Psoas muscle (tissue), 8 donors: ENCODE measurements around the gene GREB1. TPM values are rescaled to one million over a fixed set of nuclear protein-coding genes. Genes with fewer than 3 reads are reported as not detected.

Experiments used
- ATAC-seq, 4 donors: fragments of 200-7000 bp; cut with Tn5 transposase; one replicate each; pipeline ENCODE4 v1.9.1; 2020; ENCODE audit warnings: moderate library complexity in 3 of 4, mild to moderate bottlenecking in 2 of 4
- DNase-seq, 2 donors: peaks; one replicate each; pipeline ENCODE4 v3.0.0-alpha.2; 2020
- H3K27ac ChIP-seq: fragments of 200-600 bp; one replicate; pipeline ENCODE4 v1.8.0; 2022
- H3K27me3 ChIP-seq, 3 donors: fragments of 200-600 bp in 1 of 3; one replicate each; pipeline versions ENCODE4 v1.6.1 to v1.8.0; 2013 to 2022; ENCODE audit warnings: low read length in 2 of 3, mild to moderate bottlenecking in 2 of 3, moderate library complexity in 1 of 3; ENCODE audit not compliant: insufficient read depth in 3 of 3
- H3K36me3 ChIP-seq, 2 donors: fragments of 200-600 bp in 1 of 2; one replicate each; pipeline versions ENCODE4 v1.6.1 to v1.8.0; 2013 to 2022; ENCODE audit warnings: low read depth in 1 of 2, mild to moderate bottlenecking in 1 of 2, moderate library complexity in 1 of 2; ENCODE audit not compliant: insufficient read depth in 1 of 2
- H3K4me1 ChIP-seq: fragments of 200-600 bp; one replicate; pipeline ENCODE4 v1.8.0; 2022
- H3K4me3 ChIP-seq: fragments of 200-600 bp; one replicate; pipeline ENCODE4 v1.8.0; 2022; ENCODE audit warnings: mild to moderate bottlenecking
- H3K9me3 ChIP-seq: fragments of 200-600 bp; one replicate; pipeline ENCODE4 v1.8.0; 2022
- WGBS, 3 donors: extraction: QIAGEN DNeasy Blood & Tissue Kit; methylation state at CpG; one replicate each; pipeline versions ENCODE4 v1.1.6 to v1.1.7; 2013; 5-methylcytosine and 5-hydroxymethylcytosine counted together
- intact Hi-C, 2 donors: fragments of 100-400 bp; cut with DNase I; formaldehyde crosslinking; loops; one replicate each; pipeline versions ENCODE4 v1.11.0 to v1.14.2; 2022
- polyA plus RNA-seq, 3 donors: library from polyadenylated mRNA; stranded (reverse); fragments of 200-250 nt; gene quantifications; one replicate each; pipeline ENCODE4 v1.2.3, GENCODE V29; 2013
- total RNA-seq, 4 donors: library from RNA; stranded (reverse); fragmentation: NEBNext Ultra II Directional in 2 of 4; extraction: Animal tissue kit (Norgen Biotek cat#: 25700) in 2 of 4; gene quantifications; one replicate each; pipeline versions ENCODE4 v1.2.1 to v1.2.4, GENCODE V29; 2021 to 2023
- TF ChIP-seq, protein P1 (sequence below): fragments of 200-600 bp; IDR thresholded peaks from one replicate; pipeline ENCODE4 v1.8.0; 2022; ENCODE audit warnings: antibody characterized with exemption
- donor health status: healthy with polysubstance abuse.
- donor health status: DM: no; HTN: no; CAD: no; lungs with moderate emphysema.
- donor health status: Bipolar disorder and iron deficiency.
- donor health status: healthy.
- donor health status: DM: yes; HTN: yes; CAD: no.
- donor health status: DM: no; HTN: no; CAD: no.
- donor health status: DM: no; HTN: no; CAD: no.
- donor health status: DM: yes; HTN: yes; CAD: no.

The GREB1 gene
- total and polyA plus RNA-seq, 7 donors: 1.3 to 17.5 (median 3.2) TPM

DNA sequence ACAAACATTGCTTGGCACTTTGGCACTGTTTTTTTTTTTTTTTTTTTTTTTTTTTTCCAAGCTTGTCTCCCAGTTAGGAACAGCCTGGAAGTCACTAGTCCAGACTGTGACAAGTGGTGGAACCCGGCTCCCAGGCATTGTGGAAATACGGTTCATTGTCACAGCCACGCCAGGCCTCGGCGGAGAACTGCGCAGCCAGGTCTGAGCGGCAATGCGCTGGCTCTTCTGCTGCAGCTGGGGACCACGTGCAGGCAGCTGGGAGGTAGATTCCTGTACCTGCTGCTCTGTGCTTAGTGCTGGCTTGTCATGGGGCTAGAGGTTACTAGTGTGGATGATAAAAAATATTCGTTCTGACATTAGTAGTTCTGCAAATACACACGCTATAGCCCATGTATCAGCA is 131.2 kb downstream of the GREB1 start:
- ATAC-seq (no peak), DNase-seq (no peak)
- Histone ChIP-seq H3K9me3 (no peaks in the 10 kb centered on the region), H3K36me3 (no peaks in the 10 kb centered on the region), H3K27ac (no peak overlapping the region), H3K4me3 (no peak overlapping the region), H3K4me1 (peaks cover 2% of the 10 kb centered on the region), H3K27me3 (peaks cover 0 to 1% (median 0%) of the 10 kb centered on the region in 3 donors)
- intact Hi-C loops: no loop called here
- WGBS, 3 donors: 84 to 87% (median 87%) methylated on average over 11 of the region's 11 CpGs
- TF ChIP-seq, protein P1, sequence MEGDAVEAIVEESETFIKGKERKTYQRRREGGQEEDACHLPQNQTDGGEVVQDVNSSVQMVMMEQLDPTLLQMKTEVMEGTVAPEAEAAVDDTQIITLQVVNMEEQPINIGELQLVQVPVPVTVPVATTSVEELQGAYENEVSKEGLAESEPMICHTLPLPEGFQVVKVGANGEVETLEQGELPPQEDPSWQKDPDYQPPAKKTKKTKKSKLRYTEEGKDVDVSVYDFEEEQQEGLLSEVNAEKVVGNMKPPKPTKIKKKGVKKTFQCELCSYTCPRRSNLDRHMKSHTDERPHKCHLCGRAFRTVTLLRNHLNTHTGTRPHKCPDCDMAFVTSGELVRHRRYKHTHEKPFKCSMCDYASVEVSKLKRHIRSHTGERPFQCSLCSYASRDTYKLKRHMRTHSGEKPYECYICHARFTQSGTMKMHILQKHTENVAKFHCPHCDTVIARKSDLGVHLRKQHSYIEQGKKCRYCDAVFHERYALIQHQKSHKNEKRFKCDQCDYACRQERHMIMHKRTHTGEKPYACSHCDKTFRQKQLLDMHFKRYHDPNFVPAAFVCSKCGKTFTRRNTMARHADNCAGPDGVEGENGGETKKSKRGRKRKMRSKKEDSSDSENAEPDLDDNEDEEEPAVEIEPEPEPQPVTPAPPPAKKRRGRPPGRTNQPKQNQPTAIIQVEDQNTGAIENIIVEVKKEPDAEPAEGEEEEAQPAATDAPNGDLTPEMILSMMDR: no peak

DNA sequence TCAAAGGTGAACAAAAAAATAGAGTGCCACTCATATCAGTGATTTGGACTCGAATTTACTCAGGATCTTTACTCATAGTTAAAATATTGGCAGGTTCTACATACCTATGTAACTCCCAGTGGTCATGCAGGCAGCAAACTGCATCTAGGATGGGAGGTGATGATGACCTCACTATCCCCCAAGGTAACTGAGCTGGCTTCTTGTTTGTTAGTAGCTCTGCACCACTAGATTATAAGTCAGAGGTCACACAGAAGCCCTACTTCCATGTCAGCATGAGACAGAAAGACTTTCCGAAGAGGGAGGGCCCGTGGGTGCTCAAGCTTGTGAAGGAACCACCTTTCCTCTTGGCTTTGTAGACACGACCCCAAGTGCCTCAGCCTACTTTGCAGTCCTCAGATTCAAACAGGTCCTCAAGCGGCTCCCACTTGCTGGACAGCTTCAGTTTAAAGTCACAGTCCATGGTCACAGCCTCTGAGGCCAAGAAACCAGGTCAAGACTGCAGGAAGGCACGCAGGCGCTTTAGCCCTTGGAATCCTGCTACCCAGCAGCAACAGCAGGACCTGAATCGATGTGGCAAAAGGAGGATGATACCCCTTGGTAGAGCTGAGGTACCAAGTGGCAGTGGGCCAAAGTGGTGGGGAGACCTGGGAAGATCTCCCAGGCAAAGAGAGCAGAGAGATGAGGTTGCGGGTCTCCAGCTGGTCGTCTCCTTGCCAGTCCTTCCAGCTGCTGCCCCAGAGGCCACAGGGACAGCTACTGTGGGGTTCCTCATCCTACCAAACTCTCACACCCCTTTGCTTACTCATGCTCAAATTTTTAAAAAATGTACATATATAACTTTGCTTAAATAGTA is 131.9 kb downstream of the GREB1 start:
- TF ChIP-seq, protein P1: no peak
- Histone ChIP-seq H3K4me3 (no peak overlapping the region), H3K4me1 (peaks cover 4% of the 10 kb centered on the region), H3K36me3 (no peaks in the 10 kb centered on the region), H3K9me3 (no peaks in the 10 kb centered on the region), H3K27me3 (peaks cover 0 to 1% (median 0%) of the 10 kb centered on the region in 3 donors), H3K27ac (no peak overlapping the region)
- WGBS, 3 donors: 71 to 76% (median 75%) methylated on average over 10 of the region's 10 CpGs
- ATAC-seq (no peak), DNase-seq (no peak)
- intact Hi-C loops: no loop called here

DNA sequence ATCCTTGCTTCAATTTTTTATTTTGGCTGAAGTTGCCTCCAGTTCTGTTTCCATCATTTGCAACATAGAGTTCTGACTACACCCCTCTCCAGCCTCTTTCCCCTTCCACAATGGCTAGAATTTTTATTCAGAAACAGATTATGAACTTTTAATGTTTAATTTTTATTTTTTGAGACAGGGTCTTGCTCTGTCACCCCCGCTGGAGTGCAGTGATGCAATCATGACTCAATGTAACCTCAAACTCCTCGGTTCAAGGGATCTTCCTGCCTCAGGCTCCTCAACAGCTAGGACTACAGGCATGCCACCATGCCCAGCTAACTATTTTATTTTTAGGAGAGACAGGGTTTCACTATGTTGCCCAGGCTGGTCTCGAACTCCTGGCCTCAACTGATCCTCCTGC is 133.3 kb downstream of the GREB1 start:
- intact Hi-C loops: no loop called here
- DNase-seq (no peak), ATAC-seq (no peak)
- H3K27me3 ChIP-seq: peaks cover 0 to 1% (median 0%) of the 10 kb centered on the region in 3 donors
- H3K4me3 ChIP-seq: no peak overlapping the region
- H3K9me3 ChIP-seq: no peaks in the 10 kb centered on the region
- 79 to 83% (median 80%) methylated on average over 3 of the region's 3 CpGs for WGBS, 3 donors
- no peaks in the 10 kb centered on the region for H3K36me3 ChIP-seq
- H3K27ac ChIP-seq: no peak overlapping the region
- peaks cover 4% of the 10 kb centered on the region for H3K4me1 ChIP-seq
- TF ChIP-seq, protein P1: no peak

DNA sequence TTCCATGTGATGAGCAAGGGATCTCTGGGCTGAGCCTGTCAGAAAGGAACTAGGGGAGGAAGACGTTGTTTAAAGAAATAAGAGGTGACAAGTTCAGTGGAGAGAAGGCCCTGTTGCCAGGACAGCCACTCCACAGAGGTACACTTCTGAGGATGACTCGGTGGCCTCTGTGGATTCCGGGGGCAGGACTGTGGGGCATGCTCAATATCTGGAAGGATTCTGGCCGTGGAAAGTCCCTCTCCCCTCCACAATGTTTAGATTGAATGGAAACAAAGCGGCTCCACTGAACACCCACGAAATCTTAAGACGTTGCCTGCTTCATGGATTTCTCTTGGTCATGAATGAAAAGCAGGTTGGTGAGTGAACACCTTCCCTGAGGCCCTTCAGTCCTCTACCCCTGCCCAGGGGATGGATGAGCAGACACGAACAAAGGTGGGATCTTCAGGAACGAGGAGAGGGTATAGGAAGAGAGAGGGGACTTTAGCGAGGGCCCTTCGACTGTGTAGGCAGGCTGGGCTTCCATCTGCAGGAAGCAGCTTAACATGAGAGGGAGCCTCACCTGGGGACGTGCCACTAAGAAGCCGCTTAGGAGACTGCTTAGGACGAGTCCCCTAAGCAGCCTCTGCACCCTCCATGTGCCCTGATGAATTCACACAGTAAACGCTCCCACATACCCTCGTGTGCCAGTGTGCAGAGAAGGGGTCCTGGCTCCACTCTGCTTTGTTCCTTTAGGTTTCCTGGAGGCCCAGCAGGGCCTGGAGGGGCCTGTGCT is 134.2 kb downstream of the GREB1 start:
- DNase-seq (no peak), ATAC-seq (no peak)
- H3K9me3 ChIP-seq: no peaks in the 10 kb centered on the region
- TF ChIP-seq, protein P1: no peak
- WGBS, 3 donors: 76 to 82% (median 78%) methylated on average over 16 of the region's 16 CpGs
- no peak overlapping the region for H3K27ac ChIP-seq
- peaks cover 4% of the 10 kb centered on the region for H3K4me1 ChIP-seq
- intact Hi-C loops: no loop called here
- no peaks in the 10 kb centered on the region for H3K36me3 ChIP-seq
- peaks cover 0 to 1% (median 0%) of the 10 kb centered on the region in 3 donors for H3K27me3 ChIP-seq
- no peak overlapping the region for H3K4me3 ChIP-seq
